HepG2 (cell line): Measurements from ENCODE around the gene DCTN3. TPM values are rescaled to one million over a fixed set of nuclear protein-coding genes. Genes with fewer than 3 reads are reported as not detected.

ENCODE experiments used
- DZIP1 ChIP-seq: sonication (generic); formaldehyde crosslinking; IDR thresholded peaks from 2 replicates; pipeline ENCODE4 v1.5.0; 2020; ENCODE audit warnings: mild to moderate bottlenecking, missing genetic modification reagents
- EEA1 ChIP-seq: sonication (generic); formaldehyde crosslinking; IDR thresholded peaks from 2 replicates; pipeline ENCODE4 v1.5.1; 2020; ENCODE audit warnings: mild to moderate bottlenecking, missing genetic modification reagents, borderline replicate concordance
- ETV5 ChIP-seq: IDR thresholded peaks from 2 replicates; pipeline ENCODE4 v1.6.1; 2018; ENCODE audit warnings: missing biosample characterization, missing genetic modification reagents, inconsistent platforms, borderline replicate concordance
- GPBP1L1 ChIP-seq: sonication (generic); formaldehyde crosslinking; IDR thresholded peaks from 2 replicates; pipeline ENCODE4 v1.5.0; 2020; ENCODE audit warnings: mild to moderate bottlenecking, missing genetic modification reagents
- KDM2A ChIP-seq: sonication (generic); formaldehyde crosslinking; IDR thresholded peaks from 2 replicates; pipeline ENCODE4 v1.4.0; 2020; ENCODE audit warnings: low read depth, missing genetic modification reagents, borderline replicate concordance
- LCORL ChIP-seq, 2 experiments: fragments of 450-650 bp in 1 of 2; sonication (generic) in 1 of 2; formaldehyde crosslinking in 1 of 2; IDR thresholded peaks; 2 replicates each; pipeline versions ENCODE4 v1.5.0 to v1.6.1; 2017 to 2020; ENCODE audit warnings: antibody characterized with exemption in 1 of 2, missing genetic modification reagents in 1 of 2
- NFKBIZ ChIP-seq: IDR thresholded peaks from 2 replicates; pipeline ENCODE4 v1.6.1; 2018; ENCODE audit warnings: missing genetic modification reagents, missing compliant biosample characterization
- RELA ChIP-seq: sonication (generic); formaldehyde crosslinking; IDR thresholded peaks from 2 replicates; pipeline ENCODE4 v1.4.0; 2020; ENCODE audit warnings: missing genetic modification reagents
- SIX4 ChIP-seq: sonication (generic); formaldehyde crosslinking; IDR thresholded peaks from 2 replicates; pipeline ENCODE4 v1.4.0; 2020; ENCODE audit warnings: missing genetic modification reagents
- SNRNP70 ChIP-seq: fragments of 200-400 bp; formaldehyde crosslinking; IDR thresholded peaks from 2 replicates; pipeline ENCODE4 v1.6.1; 2017; ENCODE audit warnings: mild to moderate bottlenecking, low read depth, low read length, moderate library complexity
- ZNF263 ChIP-seq: sonication (generic); formaldehyde crosslinking; IDR thresholded peaks from 2 replicates; pipeline ENCODE4 v1.4.0; 2020; ENCODE audit warnings: missing genetic modification reagents
- ZNF326 ChIP-seq: sonication (generic); formaldehyde crosslinking; IDR thresholded peaks from 2 replicates; pipeline ENCODE4 v1.4.0; 2020; ENCODE audit warnings: missing genetic modification reagents, borderline replicate concordance
- ZNF776 ChIP-seq: sonication (generic); formaldehyde crosslinking; IDR thresholded peaks from 2 replicates; pipeline ENCODE4 v1.4.0; 2020; ENCODE audit warnings: mild to moderate bottlenecking, missing genetic modification reagents
- polyA plus RNA-seq, 8 experiments: library from polyadenylated mRNA; depleted of rRNA in 3 of 8; stranded (reverse) in 7 of 8; unstranded in 1 of 8; fragments of >200 nt; fragmentation: Illumina TruSeq in 4 of 8; extraction: Trizol in 4 of 8; gene quantifications; 2 replicates each; pipeline versions ENCODE4 v1.2.1 to v1.2.3, GENCODE V29; 2011 to 2016; ENCODE audit warnings: low read depth in 4 of 8, missing spikeins in 1 of 8, mixed read lengths in 1 of 8; ENCODE audit not compliant: insufficient read depth in 1 of 8
- total RNA-seq, 5 experiments: library from RNA; depleted of rRNA; stranded (reverse); fragments of >200 nt; fragmentation: Illumina TruSeq; extraction: Trizol; gene quantifications; 2 replicates each; pipeline ENCODE4 v1.2.3, GENCODE V29; 2016; ENCODE audit warnings: low read depth in 1 of 5
- TF ChIP-seq, protein P1 (sequence below): sonication (generic); formaldehyde crosslinking; IDR thresholded peaks from 2 replicates; pipeline ENCODE4 v1.4.0; 2020; ENCODE audit warnings: mild to moderate bottlenecking, missing genetic modification reagents
- TF ChIP-seq, protein P2 (sequence below): sonication (generic); formaldehyde crosslinking; IDR thresholded peaks from 2 replicates; pipeline ENCODE4 v1.4.0; 2020; ENCODE audit warnings: mild to moderate bottlenecking, missing genetic modification reagents

Gene DCTN3
- total and polyA plus RNA-seq, 2 of the 13 experiments (the other 11 are each of a cell fraction or from before 2014, with no cell fraction given) = 27.4 to 34.5 TPM

GRCh38 chr9:34611811-34612787 lies 8.2 kb downstream of the DCTN3 start, which contains the start of gene RPP25L (continued):
- no peak for TF ChIP-seq GPBP1L1 (CRISPR knock-in tag)
- 0 out of 2 replicates have a peak, but pooled peaks have one; percentile 5 for TF ChIP-seq ZNF263 (CRISPR knock-in tag)
- TF ChIP-seq ZNF776 (CRISPR knock-in tag) = 0 out of 2 replicates have a peak, but pooled peaks have one; percentile 52
- TF ChIP-seq EEA1 (CRISPR knock-in tag) = no peak; the same call in 1 of the 2 replicates
- TF ChIP-seq SNRNP70 = no peak
- TF ChIP-seq, protein P1, sequence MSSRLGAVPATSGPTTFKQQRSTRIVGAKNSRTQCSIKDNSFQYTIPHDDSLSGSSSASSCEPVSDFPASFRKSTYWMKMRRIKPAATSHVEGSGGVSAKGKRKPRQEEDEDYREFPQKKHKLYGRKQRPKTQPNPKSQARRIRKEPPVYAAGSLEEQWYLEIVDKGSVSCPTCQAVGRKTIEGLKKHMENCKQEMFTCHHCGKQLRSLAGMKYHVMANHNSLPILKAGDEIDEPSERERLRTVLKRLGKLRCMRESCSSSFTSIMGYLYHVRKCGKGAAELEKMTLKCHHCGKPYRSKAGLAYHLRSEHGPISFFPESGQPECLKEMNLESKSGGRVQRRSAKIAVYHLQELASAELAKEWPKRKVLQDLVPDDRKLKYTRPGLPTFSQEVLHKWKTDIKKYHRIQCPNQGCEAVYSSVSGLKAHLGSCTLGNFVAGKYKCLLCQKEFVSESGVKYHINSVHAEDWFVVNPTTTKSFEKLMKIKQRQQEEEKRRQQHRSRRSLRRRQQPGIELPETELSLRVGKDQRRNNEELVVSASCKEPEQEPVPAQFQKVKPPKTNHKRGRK (CRISPR knock-in tag) = peak; percentile 46; the same call in 1 of the 2 replicates
- TF ChIP-seq NFKBIZ (CRISPR knock-in tag) = 0 out of 2 replicates have a peak, but pooled peaks have one; percentile 17
- no peak for TF ChIP-seq LCORL (IDR thresholded peaks at IDR 0.05)
- 0 out of 2 replicates have a peak, but pooled peaks have one; percentile 14 for TF ChIP-seq LCORL (CRISPR knock-in tag; IDR thresholded peaks at IDR 0.05)
- peak; percentile 70 for TF ChIP-seq KDM2A
- TF ChIP-seq ZNF326 (CRISPR knock-in tag) = no peak
- TF ChIP-seq ETV5 (CRISPR knock-in tag) = peak; percentile 38; the same call in 1 of the 2 replicates
- peak; percentile 50; the same call in 1 of the 2 replicates for TF ChIP-seq DZIP1 (CRISPR knock-in tag)
- TF ChIP-seq RELA (CRISPR knock-in tag) = 0 out of 2 replicates have a peak, but pooled peaks have one; percentile 49
- TF ChIP-seq SIX4 (CRISPR knock-in tag) = peak; percentile 46; the same call in 1 of the 2 replicates
- TF ChIP-seq, protein P2, sequence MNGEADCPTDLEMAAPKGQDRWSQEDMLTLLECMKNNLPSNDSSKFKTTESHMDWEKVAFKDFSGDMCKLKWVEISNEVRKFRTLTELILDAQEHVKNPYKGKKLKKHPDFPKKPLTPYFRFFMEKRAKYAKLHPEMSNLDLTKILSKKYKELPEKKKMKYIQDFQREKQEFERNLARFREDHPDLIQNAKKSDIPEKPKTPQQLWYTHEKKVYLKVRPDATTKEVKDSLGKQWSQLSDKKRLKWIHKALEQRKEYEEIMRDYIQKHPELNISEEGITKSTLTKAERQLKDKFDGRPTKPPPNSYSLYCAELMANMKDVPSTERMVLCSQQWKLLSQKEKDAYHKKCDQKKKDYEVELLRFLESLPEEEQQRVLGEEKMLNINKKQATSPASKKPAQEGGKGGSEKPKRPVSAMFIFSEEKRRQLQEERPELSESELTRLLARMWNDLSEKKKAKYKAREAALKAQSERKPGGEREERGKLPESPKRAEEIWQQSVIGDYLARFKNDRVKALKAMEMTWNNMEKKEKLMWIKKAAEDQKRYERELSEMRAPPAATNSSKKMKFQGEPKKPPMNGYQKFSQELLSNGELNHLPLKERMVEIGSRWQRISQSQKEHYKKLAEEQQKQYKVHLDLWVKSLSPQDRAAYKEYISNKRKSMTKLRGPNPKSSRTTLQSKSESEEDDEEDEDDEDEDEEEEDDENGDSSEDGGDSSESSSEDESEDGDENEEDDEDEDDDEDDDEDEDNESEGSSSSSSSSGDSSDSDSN (CRISPR knock-in tag) = peak; percentile 75
